GM12878 (cell line): Measurements from ENCODE around the gene COL3A1. TPM values are rescaled to one million over a fixed set of nuclear protein-coding genes. Genes with fewer than 3 reads are reported as not detected.

Source experiments
- ATAC-seq: fragments of 200-7000 bp; cut with Tn5 transposase; 3 replicates; pipeline ENCODE4 v1.9.1; 2020; ENCODE audit warnings: mild to moderate bottlenecking, moderate library complexity
- BruUV-seq: library from RNA; stranded (reverse); fragments of 400-500 nt; replicated peaks from 2 replicates; lab custom pipeline; 2021; lab: Mats Ljungman, UMichigan
- CTCF ChIA-PET: fragments of 300-600 bp; sonication (Branson Sonifier 250); formaldehyde crosslinking; extraction: SDS; loops from one replicate; lab custom pipeline; 2021; ENCODE audit warnings: inconsistent platforms; lab: Yijun Ruan, JAX
- POLR2A ChIA-PET: fragments of 350-600 bp; formaldehyde crosslinking; extraction: SDS; loops from one replicate; lab custom pipeline; 2021; ENCODE audit warnings: inconsistent platforms; lab: Charles Lee
- RAD21 ChIA-PET: fragments of 300-600 bp; sonication (Branson Sonifier 250); formaldehyde crosslinking; loops from one replicate; lab custom pipeline; 2023; ENCODE audit warnings: antibody characterized with exemption; ENCODE audit not compliant: unreplicated experiment; lab: Charles Lee
- SMC1A ChIA-PET: fragments of 300-600 bp; sonication (Branson Sonifier 250); formaldehyde crosslinking; loops from one replicate; lab custom pipeline; 2023; ENCODE audit not compliant: unreplicated experiment, uncharacterized antibody; lab: Charles Lee
- DNase-seq: peaks from one replicate; pipeline ENCODE4 v3.0.0-alpha.2; 2011; ENCODE audit warnings: low read depth, low spot score
- FAIRE-seq: peaks from 3 replicates; lab custom pipeline; 2011; peaks lifted over from hg19 to GRCh38; lab: Jason Lieb, UNC
- H2AFZ ChIP-seq: 2 replicates; pipeline ENCODE4 v1.6.0; 2011; ENCODE audit warnings: low read depth, low read length, control low read depth; ENCODE audit not compliant: control insufficient read depth
- H3K27ac ChIP-seq: 2 replicates; pipeline ENCODE4 v1.5.1; 2011; ENCODE audit warnings: control low read depth; ENCODE audit not compliant: control insufficient read depth, insufficient read depth
- H3K27me3 ChIP-seq, 2 experiments: replicated peaks in 1 of 2; 2 replicates each; pipeline versions ENCODE4 v1.6.0 to v1.6.1; 2011; ENCODE audit warnings: low read length in 1 of 2; ENCODE audit not compliant: control insufficient read depth in 2 of 2, insufficient read depth in 2 of 2
- H3K36me3 ChIP-seq, 2 experiments: 2 replicates each; pipeline ENCODE4 v1.5.1; 2011; ENCODE audit warnings: low read length in 1 of 2; ENCODE audit not compliant: control insufficient read depth in 2 of 2, insufficient read depth in 2 of 2
- H3K4me1 ChIP-seq: 2 replicates; pipeline ENCODE4 v1.6.1; 2011; ENCODE audit warnings: mild to moderate bottlenecking, low read length, moderate library complexity, mixed read lengths; ENCODE audit not compliant: control insufficient read depth, insufficient read depth
- H3K4me2 ChIP-seq: 2 replicates; pipeline ENCODE4 v1.6.0; 2011; ENCODE audit warnings: control low read depth; ENCODE audit not compliant: control insufficient read depth, insufficient read depth
- H3K4me3 ChIP-seq: fragments of 200-600 bp; sonication (generic); 2 replicates; pipeline ENCODE4 v1.5.1; 2016
- H3K79me2 ChIP-seq: 2 replicates; pipeline ENCODE4 v1.6.0; 2011; ENCODE audit warnings: low read length; ENCODE audit not compliant: control insufficient read depth, insufficient read depth
- H3K9ac ChIP-seq: 2 replicates; pipeline ENCODE4 v1.8.0; 2011; ENCODE audit warnings: low read length, control low read depth, mixed read lengths; ENCODE audit not compliant: control insufficient read depth, insufficient read depth
- H3K9me3 ChIP-seq: replicated peaks from 3 replicates; pipeline ENCODE4 v1.5.1; 2011; ENCODE audit warnings: mild to moderate bottlenecking, low read length; ENCODE audit not compliant: control insufficient read depth, insufficient read depth
- H4K20me1 ChIP-seq: 2 replicates; pipeline ENCODE4 v1.6.0; 2011; ENCODE audit not compliant: control insufficient read depth, insufficient read depth
- ATF7 ChIP-seq: fragments of 450-650 bp; IDR thresholded peaks from 2 replicates; pipeline ENCODE4 v1.6.1; 2016; ENCODE audit warnings: low read depth, mild to moderate bottlenecking
- E4F1 ChIP-seq: fragments of 450-650 bp; IDR thresholded peaks from 2 replicates; pipeline ENCODE4 v1.6.1; 2018; ENCODE audit warnings: borderline replicate concordance, mild to moderate bottlenecking; ENCODE audit not compliant: partially characterized antibody
- IKZF2 ChIP-seq, 2 experiments: fragments of 450-650 bp; IDR thresholded peaks; 2 replicates each; pipeline ENCODE4 v1.6.1; 2017; ENCODE audit warnings: mild to moderate bottlenecking in 2 of 2, moderate library complexity in 2 of 2
- MEF2A ChIP-seq: IDR thresholded peaks from 2 replicates; pipeline ENCODE4 v1.6.1; 2011; ENCODE audit warnings: low read depth, mild to moderate bottlenecking, low read length, moderate library complexity; ENCODE audit not compliant: insufficient read depth
- MLLT1 ChIP-seq: fragments of 450-650 bp; IDR thresholded peaks from 2 replicates; pipeline ENCODE4 v1.6.1; 2016; ENCODE audit warnings: mild to moderate bottlenecking
- TARDBP ChIP-seq: IDR thresholded peaks from 2 replicates; pipeline ENCODE4 v1.6.1; 2016; ENCODE audit warnings: borderline replicate concordance
- TCF7 ChIP-seq: IDR thresholded peaks from 2 replicates; pipeline ENCODE4 v1.6.1; 2014; ENCODE audit warnings: antibody characterized with exemption, borderline replicate concordance
- WGBS: methylation state at CpG from one replicate; pipeline ENCODE4 v1.1.6; 2016; ENCODE audit warnings: low lambda C conversion rate; ENCODE audit not compliant: insufficient replicate concordance, insufficient coverage; ENCODE audit errors: missing lambda C conversion rate; 5-methylcytosine and 5-hydroxymethylcytosine counted together
- in situ Hi-C: fragments of 300-500 bp; cut with MboI; formaldehyde crosslinking; loops from 9 replicates; pipeline ENCODE4 v1.14.3; 2018; ENCODE audit warnings: mixed read lengths
- intact Hi-C: fragments of 100-400 bp; cut with micrococcal nuclease; formaldehyde crosslinking; loops from one replicate; pipeline ENCODE4 v1.14.2; 2022; ENCODE audit not compliant: unreplicated experiment
- polyA plus RNA-seq, 11 experiments: library from polyadenylated mRNA; depleted of rRNA in 4 of 11; unstranded in 6 of 11; stranded (reverse) in 5 of 11; fragments of >200 nt; fragmentation: Nextera tagmentation in 4 of 11; fragmentation: Illumina TruSeq in 1 of 11; extraction: Ambion mirVana in 4 of 11; extraction: Trizol in 1 of 11; gene quantifications; 1 replicate in 1 of 11; 2 replicates in 10 of 11; pipeline versions ENCODE4 v1.2.1 to v1.2.3, GENCODE V29; 2011 to 2016; ENCODE audit warnings: inconsistent platforms in 2 of 11, missing spikeins in 2 of 11, low read depth in 1 of 11
- total RNA-seq, 4 experiments: library from RNA; depleted of rRNA in 3 of 4; stranded (reverse); fragments of >200 nt in 3 of 4; fragmentation: Illumina TruSeq in 1 of 4; extraction: Trizol in 1 of 4; gene quantifications; 2 replicates each; pipeline versions ENCODE4 v1.2.1 to v1.2.3, GENCODE V29; 2013 to 2021

The COL3A1 gene
- total and polyA plus RNA-seq, 10 of the 15 experiments (the other 5 are each of a cell fraction or from before 2014, with no cell fraction given): 0.04 to 0.67 (median 0.10) TPM; not detected in 2

GRCh38 chr2:188965563-188965962 lies 8.6 kb upstream of the COL3A1 start (continued):
- TF ChIP-seq E4F1: no peak

GRCh38 chr2:188966079-188966571 lies 8.0 kb upstream of the COL3A1 start:
- CTCF ChIA-PET: interaction anchor here (1.2 to 3.3 kb wide), 4 partner anchors 10 to 18 kb away, joined by 3 to 11 read pairs (median 7); no protein-coding TSS in a partner anchor
- Histone ChIP-seq H3K4me3 (no peak overlapping the region), H3K4me2 (no peak overlapping the region), H2AFZ (no peak overlapping the region), H3K36me3 (no peaks in the 10 kb centered on the region), H3K9ac (no peak overlapping the region), H4K20me1 (no peaks in the 10 kb centered on the region), H3K27ac (no peak overlapping the region), H3K4me1 (no peaks in the 10 kb centered on the region)
- 5% methylated on average over 4 of the region's 4 CpGs for WGBS
- in situ Hi-C loops: no loop called here
- no peak for ATAC-seq
- FAIRE-seq: no peak
- TF ChIP-seq ATF7: no peak
- no peak for TF ChIP-seq IKZF2 (IDR thresholded peaks at IDR 0.05)
- TF ChIP-seq TARDBP: no peak
- no peak for TF ChIP-seq MLLT1
- no peak for TF ChIP-seq MEF2A
- TF ChIP-seq TCF7: no peak
- TF ChIP-seq, all 136 proteins: peak for 0
- DNase-seq: no peak
- RAD21 ChIA-PET: interaction anchor here (1.2 kb wide), 1 partner anchor 12 kb away, joined by 5 read pairs; no protein-coding TSS in a partner anchor
- Histone ChIP-seq H3K27me3 (no peaks in the 10 kb centered on the region), H3K79me2 (no peaks in the 10 kb centered on the region), H3K9me3 (no peaks in the 10 kb centered on the region)
- no TSS peak for BruUV-seq
- intact Hi-C loops: no loop called here
- SMC1A ChIA-PET: interaction anchor here (1.1 to 1.7 kb wide), 6 partner anchors 10 to 201 kb away, joined by 3 to 6 read pairs (median 4); no protein-coding TSS in a partner anchor
- POLR2A ChIA-PET: no interaction called here
